A549 treated with dexamethasone at 1 μM for 4 hours (cell line): ENCODE measurements around the gene ZNF821. TPM values are rescaled to one million over a fixed set of nuclear protein-coding genes. Genes with fewer than 3 reads are reported as not detected.

Source experiments
- total RNA-seq: library from RNA; stranded (reverse); fragments of 200-300 nt; extraction: Qiagen RNA extraction; gene quantifications from 5 replicates; pipeline ENCODE4 v1.2.3, GENCODE V29; 2022

Gene ZNF821
- total RNA-seq = 3.7 to 4.7 TPM (median 4.4 TPM) in 5 replicates

DNA sequence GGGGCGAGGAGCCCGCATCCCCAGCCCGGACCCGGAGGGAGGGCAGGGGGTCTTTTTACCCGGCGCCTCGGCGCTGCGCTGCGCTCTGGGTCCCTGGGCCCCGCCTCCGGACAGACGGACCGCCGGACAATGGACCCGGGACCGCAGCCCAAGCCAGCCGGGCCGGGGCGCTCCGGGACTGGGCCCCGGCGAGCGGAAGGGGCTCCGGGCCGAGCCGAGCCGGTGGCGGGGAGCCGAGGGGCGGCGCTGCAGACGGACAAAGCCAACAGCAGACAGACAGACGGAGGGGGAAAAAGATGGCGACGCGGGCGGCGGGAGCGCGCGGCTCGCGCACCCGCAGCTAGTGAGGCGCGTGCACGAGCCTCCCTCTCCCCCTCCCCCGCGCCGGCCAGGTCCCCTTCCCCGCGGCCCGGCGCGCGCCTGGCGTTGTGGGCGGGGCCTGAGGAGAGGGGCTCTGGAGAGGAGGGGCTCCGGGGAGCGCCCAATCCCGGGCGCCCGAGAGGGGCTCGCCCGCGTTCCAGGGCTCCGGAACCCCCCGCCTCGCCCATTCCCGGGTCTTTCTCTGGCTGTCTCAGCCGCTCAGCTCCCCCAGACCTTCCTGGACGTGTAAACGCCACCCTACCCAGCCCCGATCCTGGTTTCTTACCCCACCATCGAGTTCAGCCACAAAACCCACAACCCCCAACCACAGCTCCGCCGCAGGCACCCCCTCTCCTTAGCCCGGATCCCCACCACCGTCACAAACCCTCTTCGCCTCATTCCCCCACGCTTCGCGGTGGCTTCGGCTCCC is at the start of gene ZNF821:
ZNF821 (minus strand) TSS at position 334 of the 790 bp plus-strand sequence. CDS start 4,236 bp downstream, outside the sequence.

GRCh38 chr16:71894921-71895678 is 11.1 kb upstream of the ZNF821 start, which contains the start of gene IST1:
TSS of gene IST1 (plus strand) at chr16:71895531. CDS start at chr16:71915641, 20,110 bp downstream.

DNA sequence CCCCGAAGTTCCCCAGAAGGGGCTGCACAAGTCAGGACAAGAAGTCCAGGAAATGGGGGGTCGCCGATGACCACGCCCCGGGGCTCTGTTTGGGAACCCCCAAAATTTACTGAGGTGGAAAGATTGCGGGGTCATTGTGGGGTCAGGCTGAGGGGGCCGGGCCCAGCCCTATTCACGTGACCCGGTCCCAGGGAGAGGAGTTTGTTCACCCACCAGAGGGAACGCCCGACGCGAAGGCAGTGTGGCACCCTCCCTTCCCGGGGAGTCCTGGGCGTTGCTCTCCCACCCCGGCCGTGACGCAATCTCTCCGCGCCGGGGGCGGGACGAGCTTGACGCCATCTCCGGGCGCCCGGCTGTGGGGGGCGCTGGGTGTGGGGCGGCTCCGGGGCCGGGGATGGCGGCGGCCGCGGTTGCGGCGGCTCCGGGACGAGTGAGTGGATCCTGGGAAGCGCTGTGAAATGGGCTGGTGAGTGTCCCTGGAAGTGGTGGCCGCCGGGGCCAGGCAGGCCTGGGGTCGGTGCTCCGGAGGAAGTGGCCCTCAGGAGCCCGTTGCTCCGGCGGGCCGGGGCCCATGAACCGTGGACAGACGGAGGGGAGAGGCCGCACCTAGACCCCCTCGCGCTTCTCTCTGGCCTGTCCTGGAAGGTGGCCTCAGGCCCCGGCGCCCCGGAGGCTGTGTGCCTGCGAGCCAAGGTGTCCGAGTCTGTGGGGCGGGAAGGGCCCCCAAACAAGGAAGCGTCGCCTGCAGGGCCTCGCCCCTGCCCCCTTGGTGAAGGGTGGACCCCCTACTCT is 38.1 kb downstream of the ZNF821 start, which contains the start of gene ATXN1L:
ATXN1L (plus strand) TSS at position 338 of the 792 bp plus-strand sequence. CDS start 3,765 bp downstream, outside the sequence.

Other genes with a start within 250 kb of the ZNF821 start
- 10.4 to 15.9 TPM (median 13.0 TPM) in 5 replicates for gene PHLPP2, start 159.5 kb downstream of the ZNF821 start, total RNA-seq
- gene AP1G1, start 75.3 kb downstream of the ZNF821 start, total RNA-seq = 43.6 to 61.9 TPM (median 55.2 TPM) in 5 replicates
- gene ATXN1L, start 38.2 kb downstream of the ZNF821 start, total RNA-seq = 14.8 to 20.7 TPM (median 19.1 TPM) in 5 replicates
- gene IST1, start 11.3 kb upstream of the ZNF821 start, total RNA-seq = 143 to 175 TPM (median 158 TPM) in 5 replicates
- not detected in 5 replicates for gene PKD1L3, start 116.2 kb upstream of the ZNF821 start, total RNA-seq
- 13.6 to 16.0 TPM (median 14.6 TPM) in 5 replicates for gene DHODH, start 124.6 kb upstream of the ZNF821 start, total RNA-seq
- gene HP, start 170.3 kb upstream of the ZNF821 start, total RNA-seq = not detected in 5 replicates
- gene HPR, start 179.0 kb upstream of the ZNF821 start, total RNA-seq = not detected in 5 replicates
- 14.8 to 20.1 TPM (median 19.0 TPM) in 5 replicates for gene TXNL4B, start 209.4 kb upstream of the ZNF821 start, total RNA-seq
- gene DHX38, start 209.7 kb upstream of the ZNF821 start, total RNA-seq = 43.0 to 55.5 TPM (median 52.6 TPM) in 5 replicates